A549 (cell line): ENCODE data around the gene MST1. TPM values are rescaled to one million over a fixed set of nuclear protein-coding genes. Genes with fewer than 3 reads are reported as not detected.

Source experiments
- ATAC-seq, 2 experiments: fragments of 200-7000 bp in 1 of 2; fragments of >200 bp in 1 of 2; cut with Nextera tagmentation in 1 of 2; cut with Tn5 transposase in 1 of 2; 3 replicates each; pipeline versions ENCODE4 v1.8.0 to v1.9.1; 2018 to 2020; ENCODE audit warnings: mild to moderate bottlenecking in 1 of 2, moderate library complexity in 1 of 2
- CTCF ChIA-PET: fragments of 300-600 bp; sonication (Branson Sonifier 250); formaldehyde crosslinking; extraction: SDS; loops from one replicate; lab custom pipeline; 2021; ENCODE audit warnings: antibody characterized with exemption, inconsistent platforms; lab: Yijun Ruan, JAX
- POLR2A ChIA-PET: fragments of 350-600 bp; formaldehyde crosslinking; extraction: SDS; loops from one replicate; lab custom pipeline; 2021; ENCODE audit warnings: antibody characterized with exemption, inconsistent platforms; lab: Yijun Ruan, JAX
- DNase-seq, 2 experiments: peaks; one replicate each; pipeline versions ENCODE4 v3.0.0 to v3.0.0-alpha.2; 2011 to 2016; ENCODE audit warnings: low read depth in 1 of 2, low spot score in 1 of 2
- FAIRE-seq: peaks from 2 replicates; lab custom pipeline; 2011; peaks lifted over from hg19 to GRCh38; lab: Jason Lieb, UNC
- H3K27ac ChIP-seq, 2 experiments: fragments of >200 bp; sonication (Bioruptor Twin); formaldehyde crosslinking; 3 replicates each; pipeline ENCODE4 v1.5.1; 2016 to 2017
- H3K4me1 ChIP-seq: fragments of >200 bp; sonication (Bioruptor Twin); formaldehyde crosslinking; 3 replicates; pipeline ENCODE4 v1.6.1; 2016
- H3K4me2 ChIP-seq: fragments of >200 bp; sonication (Bioruptor Twin); formaldehyde crosslinking; 3 replicates; pipeline ENCODE4 v1.6.1; 2016
- H3K4me3 ChIP-seq: fragments of >200 bp; sonication (Bioruptor Twin); formaldehyde crosslinking; 3 replicates; pipeline ENCODE4 v1.5.1; 2016
- H3K9me3 ChIP-seq: fragments of >200 bp; sonication (Bioruptor Twin); formaldehyde crosslinking; 3 replicates; pipeline ENCODE4 v1.6.1; 2016
- BHLHE40 ChIP-seq: IDR thresholded peaks from 2 replicates; pipeline ENCODE4 v1.6.1; 2012; ENCODE audit warnings: low read depth, low read length, inconsistent platforms
- CHD4 ChIP-seq: fragments of 200-600 bp; sonication (generic); IDR thresholded peaks from 2 replicates; pipeline ENCODE4 v1.6.1; 2016; ENCODE audit warnings: antibody characterized with exemption, mild to moderate bottlenecking, borderline replicate concordance
- CTCF ChIP-seq: fragments of >200 bp; sonication (Bioruptor Twin); formaldehyde crosslinking; IDR thresholded peaks from 3 replicates; pipeline ENCODE4 v1.5.1; 2016
- FOSB ChIP-seq: fragments of 250-450 bp; sonication (Bioruptor Pico); IDR thresholded peaks from 2 replicates; pipeline ENCODE4 v1.5.0; 2020; ENCODE audit warnings: mild to moderate bottlenecking, moderate library complexity
- HEYL ChIP-seq: fragments of 250-450 bp; sonication (Bioruptor Pico); IDR thresholded peaks from 2 replicates; pipeline ENCODE4 v1.8.0; 2021; ENCODE audit warnings: mild to moderate bottlenecking, moderate library complexity
- KDM1A ChIP-seq: fragments of 200-600 bp; sonication (generic); IDR thresholded peaks from 2 replicates; pipeline ENCODE4 v1.6.1; 2016; ENCODE audit warnings: low read depth, mild to moderate bottlenecking
- KDM5A ChIP-seq: fragments of 200-600 bp; sonication (generic); IDR thresholded peaks from 2 replicates; pipeline ENCODE4 v1.6.1; 2016; ENCODE audit warnings: antibody characterized with exemption, mild to moderate bottlenecking
- MAX ChIP-seq: IDR thresholded peaks from 2 replicates; pipeline ENCODE4 v1.6.1; 2012
- MAZ ChIP-seq: fragments of 150-350 bp; IDR thresholded peaks from 2 replicates; pipeline ENCODE4 v1.6.1; 2014; ENCODE audit warnings: antibody characterized with exemption, low read depth, low read length, borderline replicate concordance
- NFE2L2 ChIP-seq: fragments of 150-350 bp; conservative IDR thresholded peaks from 2 replicates; pipeline ENCODE4 v1.6.1; 2014; ENCODE audit warnings: low read length
- NPAS2 ChIP-seq: fragments of 250-450 bp; sonication (Bioruptor Pico); IDR thresholded peaks from 2 replicates; pipeline ENCODE4 v1.8.0; 2022; ENCODE audit warnings: mild to moderate bottlenecking, moderate library complexity, borderline replicate concordance
- RAD21 ChIP-seq, 2 experiments: fragments of >200 bp in 1 of 2; sonication (Bioruptor Twin) in 1 of 2; formaldehyde crosslinking in 1 of 2; IDR thresholded peaks in 1 of 2; conservative IDR thresholded peaks in 1 of 2; 2 replicates in 1 of 2; 3 replicates in 1 of 2; pipeline ENCODE4 v1.6.1; 2012 to 2018; ENCODE audit warnings: inconsistent platforms in 1 of 2
- REST ChIP-seq: fragments of 200-600 bp; sonication (generic); IDR thresholded peaks from 2 replicates; pipeline ENCODE4 v1.6.1; 2016; ENCODE audit warnings: antibody characterized with exemption, mild to moderate bottlenecking, moderate library complexity
- SMC3 ChIP-seq: fragments of >200 bp; sonication (Bioruptor Twin); formaldehyde crosslinking; IDR thresholded peaks from 3 replicates; pipeline ENCODE4 v1.6.1; 2018; ENCODE audit warnings: inconsistent platforms
- USF2 ChIP-seq: fragments of 450-650 bp; IDR thresholded peaks from 2 replicates; pipeline ENCODE4 v1.6.1; 2014; ENCODE audit warnings: antibody characterized with exemption
- ZC3H11A ChIP-seq: fragments of 450-650 bp; IDR thresholded peaks from 2 replicates; pipeline ENCODE4 v1.6.1; 2014; ENCODE audit warnings: antibody characterized with exemption, mild to moderate bottlenecking
- WGBS: methylation state at CpG from one replicate; pipeline ENCODE4 v1.1.6; 2017; ENCODE audit errors: missing lambda C conversion rate; 5-methylcytosine and 5-hydroxymethylcytosine counted together
- polyA plus RNA-seq, 4 experiments: library from polyadenylated mRNA; depleted of rRNA in 3 of 4; stranded (reverse); fragments of >200 nt; fragmentation: RNase III in 1 of 4; extraction: RNeasy Plus Mini Kit Qiagen cat#74134 plus additional on column Dnase treatment in 1 of 4; gene quantifications; 2 replicates in 3 of 4; 3 replicates in 1 of 4; pipeline ENCODE4 v1.2.3, GENCODE V29; 2011 to 2017

Gene MST1
- polyA plus RNA-seq, 2 of the 4 experiments (the other 2 are of a cell fraction), result 3.6 to 4.9 TPM

- ATAC-seq (no peak), DNase-seq (no peak), FAIRE-seq (no peak)
- WGBS, result 65% methylated on average over 8 of the region's 11 CpGs
- POLR2A ChIA-PET, result no interaction called here
- Histone ChIP-seq H3K27ac (no peak overlapping the region), H3K4me1 (no peaks in the 10 kb centered on the region), H3K4me2 (no peak overlapping the region), H3K9me3 (no peaks in the 10 kb centered on the region), H3K4me3 (no peak overlapping the region)
- TF ChIP-seq KDM1A (no peak), KDM5A (no peak), USF2 (no peak), NFE2L2 (no peak), HEYL (no peak), REST (no peak), SMC3 (no peak), RAD21 (conservative IDR thresholded peaks at IDR 0.05 in 1 of 2, IDR thresholded peaks at IDR 0.05 in 1 of 2) (no peak), ZC3H11A (no peak), MAX (no peak)
- CTCF ChIA-PET, result interaction anchor here (0.5 to 5.0 kb wide), 13 partner anchors 9 to 227 kb away, joined by 3 to 44 read pairs (median 5); partner anchors contain the start of genes AMIGO3 and MON1A
Measured at GRCh38 chr3:49702672-49703071, 13.4 kb upstream of the MST1 start.

GRCh38 chr3:49701388-49702077 is 12.3 kb upstream of the MST1 start:
- DNase-seq (no peak), FAIRE-seq (no peak), ATAC-seq (peak in 1 of 2 experiments; percentile 60; a peak in 3 of 6 replicates)
- ChIA-PET CTCF (interaction anchor here (0.5 to 5.0 kb wide), 15 partner anchors 10 to 205 kb away, joined by 3 to 44 read pairs (median 5); partner anchors contain the start of gene AMIGO3), POLR2A (no interaction called here)
- no peak overlapping the region for H3K4me2 ChIP-seq
- H3K27ac ChIP-seq, result no peak overlapping the region
- WGBS, result 87% methylated on average over 21 of the region's 21 CpGs
- no peaks in the 10 kb centered on the region for H3K4me1 ChIP-seq
- H3K9me3 ChIP-seq, result no peaks in the 10 kb centered on the region
- no peak overlapping the region for H3K4me3 ChIP-seq
- no peak for TF ChIP-seq BHLHE40
- no peak for TF ChIP-seq SMC3
- TF ChIP-seq CTCF, result no peak
- TF ChIP-seq CHD4, result no peak
- TF ChIP-seq KDM5A, result no peak
- TF ChIP-seq NPAS2 (CRISPR knock-in tag), result no peak
- TF ChIP-seq MAZ, result no peak
- TF ChIP-seq FOSB, result no peak
